ENCODE data around the gene RBMS3.

DNA sequence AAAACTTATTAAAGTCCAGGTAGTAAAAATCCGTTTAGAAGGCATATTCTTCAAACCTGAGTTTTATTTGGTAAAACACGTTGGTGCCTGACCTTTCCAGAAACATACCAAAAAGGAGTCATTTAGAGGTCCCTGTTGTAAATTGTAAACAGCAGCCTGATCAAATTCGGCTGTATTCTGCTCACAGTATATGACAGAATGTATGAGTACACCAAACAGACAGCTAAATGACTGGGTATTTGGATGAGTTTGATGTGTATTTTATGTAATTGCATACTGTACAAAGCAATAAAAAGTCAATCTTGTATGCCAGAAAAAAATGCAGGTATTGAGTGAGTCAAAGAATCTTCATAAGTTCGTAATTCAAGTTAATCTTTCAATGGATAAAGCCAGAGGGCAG lies 330.4 kb downstream of the RBMS3 start:
- TF ChIP-seq, protein P1, sequence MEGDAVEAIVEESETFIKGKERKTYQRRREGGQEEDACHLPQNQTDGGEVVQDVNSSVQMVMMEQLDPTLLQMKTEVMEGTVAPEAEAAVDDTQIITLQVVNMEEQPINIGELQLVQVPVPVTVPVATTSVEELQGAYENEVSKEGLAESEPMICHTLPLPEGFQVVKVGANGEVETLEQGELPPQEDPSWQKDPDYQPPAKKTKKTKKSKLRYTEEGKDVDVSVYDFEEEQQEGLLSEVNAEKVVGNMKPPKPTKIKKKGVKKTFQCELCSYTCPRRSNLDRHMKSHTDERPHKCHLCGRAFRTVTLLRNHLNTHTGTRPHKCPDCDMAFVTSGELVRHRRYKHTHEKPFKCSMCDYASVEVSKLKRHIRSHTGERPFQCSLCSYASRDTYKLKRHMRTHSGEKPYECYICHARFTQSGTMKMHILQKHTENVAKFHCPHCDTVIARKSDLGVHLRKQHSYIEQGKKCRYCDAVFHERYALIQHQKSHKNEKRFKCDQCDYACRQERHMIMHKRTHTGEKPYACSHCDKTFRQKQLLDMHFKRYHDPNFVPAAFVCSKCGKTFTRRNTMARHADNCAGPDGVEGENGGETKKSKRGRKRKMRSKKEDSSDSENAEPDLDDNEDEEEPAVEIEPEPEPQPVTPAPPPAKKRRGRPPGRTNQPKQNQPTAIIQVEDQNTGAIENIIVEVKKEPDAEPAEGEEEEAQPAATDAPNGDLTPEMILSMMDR (IDR thresholded peaks at IDR 0.05): no peak
- no peak for TF ChIP-seq POLR2A (IDR thresholded peaks at IDR 0.05)
